Loucy (cell line): ENCODE data around the gene MYO10.

Source experiments
- EZH2phosphoT487 ChIP-seq: fragments of 200-600 bp; IDR thresholded peaks from 2 replicates; pipeline ENCODE4 v1.6.1; 2018; ENCODE audit warnings: antibody characterized with exemption, mild to moderate bottlenecking, moderate library complexity, borderline replicate concordance
- TF ChIP-seq, protein P1 (sequence below): fragments of 200-600 bp; sonication (generic); conservative IDR thresholded peaks from 2 replicates; pipeline ENCODE4 v1.5.1; 2014; ENCODE audit warnings: mild to moderate bottlenecking, antibody characterized with exemption, low read length

DNA sequence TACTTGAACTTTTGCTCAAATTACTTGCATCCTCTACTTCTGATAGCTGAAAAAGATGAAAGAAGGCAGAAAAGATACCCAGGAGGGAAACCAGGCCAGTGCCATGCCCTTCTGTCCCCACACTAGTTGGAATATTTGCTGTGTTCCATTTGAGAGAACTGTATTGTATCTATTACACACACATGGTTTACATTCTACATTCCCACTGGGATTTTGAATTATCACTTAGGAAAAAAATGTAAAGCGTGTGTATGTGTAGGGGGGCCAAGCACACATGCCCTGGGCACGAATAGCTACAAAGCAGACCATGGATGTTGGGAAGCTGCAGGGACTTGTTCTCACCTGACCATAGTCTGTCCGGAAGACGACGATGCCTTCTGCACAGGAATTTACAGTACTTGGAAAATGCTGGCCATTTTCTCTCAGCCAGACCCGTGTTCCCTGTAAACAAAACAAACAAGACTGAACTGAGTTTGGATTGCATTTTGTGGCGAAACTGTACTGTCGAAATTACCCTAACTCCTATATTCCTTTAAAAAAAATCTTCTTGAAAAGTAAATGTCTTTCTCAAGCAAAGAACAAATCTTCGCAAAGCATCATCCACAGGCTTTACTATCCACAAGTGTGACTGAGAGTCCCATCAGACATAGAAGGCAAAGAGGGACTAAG, 58.7 kb downstream of the MYO10 start:
- TF ChIP-seq, protein P1, sequence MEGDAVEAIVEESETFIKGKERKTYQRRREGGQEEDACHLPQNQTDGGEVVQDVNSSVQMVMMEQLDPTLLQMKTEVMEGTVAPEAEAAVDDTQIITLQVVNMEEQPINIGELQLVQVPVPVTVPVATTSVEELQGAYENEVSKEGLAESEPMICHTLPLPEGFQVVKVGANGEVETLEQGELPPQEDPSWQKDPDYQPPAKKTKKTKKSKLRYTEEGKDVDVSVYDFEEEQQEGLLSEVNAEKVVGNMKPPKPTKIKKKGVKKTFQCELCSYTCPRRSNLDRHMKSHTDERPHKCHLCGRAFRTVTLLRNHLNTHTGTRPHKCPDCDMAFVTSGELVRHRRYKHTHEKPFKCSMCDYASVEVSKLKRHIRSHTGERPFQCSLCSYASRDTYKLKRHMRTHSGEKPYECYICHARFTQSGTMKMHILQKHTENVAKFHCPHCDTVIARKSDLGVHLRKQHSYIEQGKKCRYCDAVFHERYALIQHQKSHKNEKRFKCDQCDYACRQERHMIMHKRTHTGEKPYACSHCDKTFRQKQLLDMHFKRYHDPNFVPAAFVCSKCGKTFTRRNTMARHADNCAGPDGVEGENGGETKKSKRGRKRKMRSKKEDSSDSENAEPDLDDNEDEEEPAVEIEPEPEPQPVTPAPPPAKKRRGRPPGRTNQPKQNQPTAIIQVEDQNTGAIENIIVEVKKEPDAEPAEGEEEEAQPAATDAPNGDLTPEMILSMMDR, result no peak
- TF ChIP-seq EZH2phosphoT487, result no peak
